Esophagus squamous epithelium (tissue), 5 donors: ENCODE data around the gene MTHFD2L. TPM values are rescaled to one million over a fixed set of nuclear protein-coding genes. Genes with fewer than 3 reads are reported as not detected.
A peak's percentile ranks its signal among the peaks of the same experiment; 100 is the strongest.

ENCODE experiments used
- DNase-seq: peaks from one replicate; lab custom pipeline; 2025; lab: John Stamatoyannopoulos, UW
- H3K27ac ChIP-seq, 4 donors: fragments of 200-600 bp; sonication (generic); one replicate each; pipeline ENCODE4 v1.5.1; 2016 to 2019; ENCODE audit warnings: mild to moderate bottlenecking in 1 of 4
- H3K27me3 ChIP-seq, 4 donors: fragments of 200-600 bp; sonication (generic); 1 replicate in 3 of 4; 2 replicates in 1 of 4; pipeline versions ENCODE4 v1.5.1 to v1.6.0; 2017 to 2021; ENCODE audit warnings: antibody characterized with exemption in 1 of 4
- H3K36me3 ChIP-seq, 3 donors: fragments of 200-600 bp; sonication (generic); one replicate each; pipeline ENCODE4 v1.5.1; 2016 to 2019
- H3K4me1 ChIP-seq, 3 donors: fragments of 200-600 bp; sonication (generic); one replicate each; pipeline ENCODE4 v1.5.1; 2017 to 2019
- H3K4me3 ChIP-seq, 4 donors: fragments of 200-600 bp; sonication (generic); 1 replicate in 3 of 4; 2 replicates in 1 of 4; pipeline ENCODE4 v1.5.1; 2016 to 2019; ENCODE audit warnings: mild to moderate bottlenecking in 2 of 4, moderate library complexity in 1 of 4
- H3K9me3 ChIP-seq, 3 donors: fragments of 200-600 bp; sonication (generic); one replicate each; pipeline ENCODE4 v1.5.1; 2016 to 2019
- CTCF ChIP-seq, 6 experiments: fragments of 450-650 bp in 4 of 6; fragments of 200-600 bp in 2 of 6; sonication (generic) in 2 of 6; IDR thresholded peaks; one replicate each; pipeline ENCODE4 v1.5.1; 2016 to 2019; ENCODE audit warnings: antibody characterized with exemption in 6 of 6, mild to moderate bottlenecking in 4 of 6, moderate library complexity in 4 of 6
- POLR2A ChIP-seq, 4 donors: fragments of 450-650 bp; IDR thresholded peaks; one replicate each; pipeline ENCODE4 v1.6.1; 2017; ENCODE audit warnings: antibody characterized with exemption in 4 of 4, mild to moderate bottlenecking in 4 of 4, moderate library complexity in 3 of 4
- WGBS, 2 donors: methylation state at CpG; one replicate each; pipeline ENCODE4 v1.1.5; 2018; 5-methylcytosine and 5-hydroxymethylcytosine counted together
- intact Hi-C: fragments of 100-400 bp; cut with DNase I; formaldehyde crosslinking; loops from one replicate; pipeline ENCODE4 v1.15.0; 2022
- total RNA-seq, 4 donors: library from RNA; depleted of rRNA; stranded (reverse); fragments of >200 nt; gene quantifications; one replicate each; pipeline ENCODE4 v1.1.0, GENCODE V29; 2016
- donor health status: DM: yes; HTN: yes; CAD: no.

The MTHFD2L gene
- total RNA-seq, 4 donors from 2014 or later: 9.9 to 22.9 (median 19.1) TPM

GRCh38 chr4:74323663-74324062 is 165.7 kb downstream of the MTHFD2L start:
- no peak for DNase-seq
- WGBS, 2 donors: 76 to 84% methylated on average over 3 to 4 of the region's 4 CpGs
- intact Hi-C loops: no loop called here
- no peaks in the 10 kb centered on the region for H3K36me3 ChIP-seq
- TF ChIP-seq POLR2A (IDR thresholded peaks at IDR 0.05): no peak
- no peak for TF ChIP-seq CTCF (IDR thresholded peaks at IDR 0.05)
- H3K27ac ChIP-seq: no peak overlapping the region
- H3K4me3 ChIP-seq: no peak overlapping the region
- no peaks in the 10 kb centered on the region for H3K27me3 ChIP-seq
- H3K4me1 ChIP-seq: peaks cover 0 to 21% (median 5%) of the 10 kb centered on the region in 3 donors
- H3K9me3 ChIP-seq: no peaks in the 10 kb centered on the region

GRCh38 chr4:74324262-74324661 is 166.3 kb downstream of the MTHFD2L start:
- no peak for DNase-seq
- Histone ChIP-seq H3K36me3 (no peaks in the 10 kb centered on the region), H3K27ac (no peak overlapping the region), H3K4me1 (peaks cover 0 to 21% (median 5%) of the 10 kb centered on the region in 3 donors), H3K27me3 (no peaks in the 10 kb centered on the region), H3K4me3 (no peak overlapping the region), H3K9me3 (no peaks in the 10 kb centered on the region)
- TF ChIP-seq POLR2A (IDR thresholded peaks at IDR 0.05): no peak
- TF ChIP-seq CTCF (IDR thresholded peaks at IDR 0.05): no peak
- intact Hi-C loops: no loop called here
- WGBS, 2 donors: 64 to 73% methylated on average over 3 of the region's 3 CpGs

GRCh38 chr4:74325886-74326285 is 168.0 kb downstream of the MTHFD2L start:
- Histone ChIP-seq H3K4me1 (peaks cover 0 to 13% (median 5%) of the 10 kb centered on the region in 3 donors), H3K27ac (no peak overlapping the region), H3K36me3 (no peaks in the 10 kb centered on the region), H3K27me3 (no peaks in the 10 kb centered on the region), H3K4me3 (no peak overlapping the region), H3K9me3 (no peaks in the 10 kb centered on the region)
- 79 to 82% methylated on average over 2 of the region's 2 CpGs for WGBS, 2 donors
- DNase-seq: no peak
- intact Hi-C loops: no loop called here
- no peak for TF ChIP-seq POLR2A (IDR thresholded peaks at IDR 0.05)
- no peak for TF ChIP-seq CTCF (IDR thresholded peaks at IDR 0.05)

- WGBS, 2 donors: 10 to 32% methylated on average over 3 of the region's 3 CpGs
- Histone ChIP-seq H3K4me1 (peaks cover 0 to 11% (median 5%) of the 10 kb centered on the region in 3 donors), H3K9me3 (no peaks in the 10 kb centered on the region), H3K27me3 (no peaks in the 10 kb centered on the region), H3K27ac (peak overlapping the region in 1 of 4 donors; percentile 33), H3K4me3 (no peak overlapping the region), H3K36me3 (no peaks in the 10 kb centered on the region)
- no peak for TF ChIP-seq POLR2A (IDR thresholded peaks at IDR 0.05)
- TF ChIP-seq CTCF (IDR thresholded peaks at IDR 0.05): no peak
- intact Hi-C loops: no loop called here
- DNase-seq: no peak
Observed at GRCh38 chr4:74327762-74328161, 169.8 kb downstream of the MTHFD2L start.

- no peak overlapping the region for H3K27ac ChIP-seq
- H3K27me3 ChIP-seq: no peaks in the 10 kb centered on the region
- H3K9me3 ChIP-seq: no peaks in the 10 kb centered on the region
- no peaks in the 10 kb centered on the region for H3K36me3 ChIP-seq
- DNase-seq: no peak
- peaks cover 0 to 11% (median 5%) of the 10 kb centered on the region in 3 donors for H3K4me1 ChIP-seq
- TF ChIP-seq POLR2A (IDR thresholded peaks at IDR 0.05): no peak
- no peak for TF ChIP-seq CTCF (IDR thresholded peaks at IDR 0.05)
- WGBS, 2 donors: 63 to 77% methylated on average over 1 of the region's 1 CpG
- H3K4me3 ChIP-seq: no peak overlapping the region
- intact Hi-C loops: no loop called here
Observed at GRCh38 chr4:74328501-74328900, 170.6 kb downstream of the MTHFD2L start.
